ENCODE measurements around the gene AAK1.

AAK1 gene

DNA sequence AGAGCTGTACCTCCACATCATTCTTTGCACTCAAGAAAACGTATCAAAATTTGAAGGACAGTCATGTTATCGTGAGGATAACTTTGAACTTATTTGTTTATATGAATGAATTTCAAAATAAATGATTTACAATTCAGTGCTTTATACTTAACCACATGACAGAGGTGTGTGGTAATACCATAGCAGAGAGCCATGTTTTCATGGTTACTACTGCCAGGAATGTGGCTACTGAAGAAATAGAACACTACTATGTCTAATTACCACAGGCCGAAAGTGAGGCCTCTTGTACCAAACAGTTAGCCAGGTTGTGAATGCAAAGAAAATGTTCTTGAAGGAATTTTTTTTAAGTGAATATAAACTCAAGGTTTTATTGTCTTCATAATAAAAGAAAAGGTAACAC is 49.2 kb downstream of the AAK1 start:
- TF ChIP-seq, protein P1, sequence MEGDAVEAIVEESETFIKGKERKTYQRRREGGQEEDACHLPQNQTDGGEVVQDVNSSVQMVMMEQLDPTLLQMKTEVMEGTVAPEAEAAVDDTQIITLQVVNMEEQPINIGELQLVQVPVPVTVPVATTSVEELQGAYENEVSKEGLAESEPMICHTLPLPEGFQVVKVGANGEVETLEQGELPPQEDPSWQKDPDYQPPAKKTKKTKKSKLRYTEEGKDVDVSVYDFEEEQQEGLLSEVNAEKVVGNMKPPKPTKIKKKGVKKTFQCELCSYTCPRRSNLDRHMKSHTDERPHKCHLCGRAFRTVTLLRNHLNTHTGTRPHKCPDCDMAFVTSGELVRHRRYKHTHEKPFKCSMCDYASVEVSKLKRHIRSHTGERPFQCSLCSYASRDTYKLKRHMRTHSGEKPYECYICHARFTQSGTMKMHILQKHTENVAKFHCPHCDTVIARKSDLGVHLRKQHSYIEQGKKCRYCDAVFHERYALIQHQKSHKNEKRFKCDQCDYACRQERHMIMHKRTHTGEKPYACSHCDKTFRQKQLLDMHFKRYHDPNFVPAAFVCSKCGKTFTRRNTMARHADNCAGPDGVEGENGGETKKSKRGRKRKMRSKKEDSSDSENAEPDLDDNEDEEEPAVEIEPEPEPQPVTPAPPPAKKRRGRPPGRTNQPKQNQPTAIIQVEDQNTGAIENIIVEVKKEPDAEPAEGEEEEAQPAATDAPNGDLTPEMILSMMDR (conservative IDR thresholded peaks at IDR 0.05; ENCODE audit: control insufficient read depth, insufficient read depth, low read depth, low read length), result no peak
- peak; percentile 45 for DNase-seq (ENCODE audit: low read depth)
- H3K4me3 ChIP-seq (ENCODE audit: control insufficient read depth, low read depth, low read length), result no peak overlapping the region

- TF ChIP-seq, protein P1 (conservative IDR thresholded peaks at IDR 0.05; ENCODE audit: control insufficient read depth, insufficient read depth, low read depth, low read length), result no peak
- DNase-seq (ENCODE audit: low read depth), result no peak
- H3K4me3 ChIP-seq (ENCODE audit: control insufficient read depth, low read depth, low read length), result no peak overlapping the region
Observed at GRCh38 chr2:69592511-69592910, 51.0 kb downstream of the AAK1 start.

GRCh38 chr2:69589973-69590652 is 53.4 kb downstream of the AAK1 start:
- peak; percentile 59 for DNase-seq (ENCODE audit: low read depth)
- TF ChIP-seq, protein P1 (conservative IDR thresholded peaks at IDR 0.05; ENCODE audit: control insufficient read depth, insufficient read depth, low read depth, low read length), result no peak
- H3K4me3 ChIP-seq (ENCODE audit: control insufficient read depth, low read depth, low read length), result no peak overlapping the region

DNA sequence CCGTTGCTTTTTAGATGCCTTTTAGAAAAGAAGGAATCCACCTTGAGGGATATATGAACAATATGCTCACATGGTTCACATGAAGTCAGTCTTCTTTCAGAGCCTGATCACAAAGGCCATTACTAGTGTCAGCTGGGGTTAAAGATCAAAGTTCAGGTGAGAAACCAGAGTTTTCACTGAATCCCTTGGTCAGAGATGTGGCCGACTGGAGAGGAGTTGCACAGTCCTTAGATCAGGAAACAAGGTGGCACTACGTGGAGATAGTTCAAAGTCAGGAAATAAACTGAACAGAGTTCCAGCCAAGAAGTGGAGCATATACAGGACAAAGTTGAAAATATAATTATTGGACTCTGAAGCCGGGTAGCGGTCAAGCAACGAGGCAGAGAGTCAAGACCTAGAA is 54.6 kb downstream of the AAK1 start:
- no peak overlapping the region for H3K4me3 ChIP-seq (ENCODE audit: control insufficient read depth, low read depth, low read length)
- TF ChIP-seq, protein P1 (conservative IDR thresholded peaks at IDR 0.05; ENCODE audit: control insufficient read depth, insufficient read depth, low read depth, low read length), result no peak
- DNase-seq (ENCODE audit: low read depth), result no peak

DNA sequence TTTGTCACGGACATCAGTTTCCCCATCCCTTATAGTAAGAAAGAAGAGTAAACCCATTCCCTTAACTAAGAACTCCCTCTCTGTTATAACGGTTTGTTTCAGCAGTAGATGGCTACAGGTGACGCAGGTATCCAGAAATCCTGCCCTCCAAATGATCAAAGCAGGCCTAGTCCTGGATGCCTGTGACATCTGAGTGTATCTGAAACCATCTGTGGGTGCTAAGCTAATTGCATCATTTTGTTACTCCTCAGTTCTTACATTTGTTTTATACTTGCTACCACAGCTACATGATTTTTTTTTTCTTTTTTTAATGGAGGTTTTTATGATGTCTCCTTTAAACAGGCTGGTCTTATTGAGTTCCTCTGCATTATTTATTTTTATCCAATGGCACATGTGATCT is 55.1 kb downstream of the AAK1 start:
- TF ChIP-seq, protein P1 (conservative IDR thresholded peaks at IDR 0.05; ENCODE audit: control insufficient read depth, insufficient read depth, low read depth, low read length), result no peak

GRCh38 chr2:69585855-69586555 is 57.5 kb downstream of the AAK1 start:
- no peak for DNase-seq (ENCODE audit: low read depth)
- TF ChIP-seq, protein P1 (conservative IDR thresholded peaks at IDR 0.05; ENCODE audit: control insufficient read depth, insufficient read depth, low read depth, low read length), result no peak
- H3K4me3 ChIP-seq (ENCODE audit: control insufficient read depth, low read depth, low read length), result no peak overlapping the region

More for the DNA sequence above, 55.1 kb downstream of the AAK1 start:
- H3K4me3 ChIP-seq (ENCODE audit: control insufficient read depth, low read depth, low read length), result no peak overlapping the region
- DNase-seq (ENCODE audit: low read depth), result no peak

All from fibroblast of mammary gland (primary cell).